PC-9 (cell line): ENCODE data around the gene SSC4D. TPM values are rescaled to one million over a fixed set of nuclear protein-coding genes. Genes with fewer than 3 reads are reported as not detected.
A peak's percentile ranks its signal among the peaks of the same experiment; 100 is the strongest.
"Not testable (repeated sequence)": the region's sequence is repeated elsewhere in the genome, so short reads cannot be mapped to it uniquely, and the experiment has no call there.

Experiments used
- BruUV-seq: library from RNA; stranded (reverse); fragments of 400-500 nt; replicated peaks from 2 replicates; lab custom pipeline; 2021; lab: Mats Ljungman, UMichigan
- CTCF ChIA-PET: fragments of 300-600 bp; sonication (Branson Sonifier 250); formaldehyde crosslinking; loops from one replicate; lab custom pipeline; 2022; ENCODE audit warnings: antibody characterized with exemption; lab: Charles Lee
- POLR2A ChIA-PET: fragments of 300-600 bp; sonication (Branson Sonifier 250); formaldehyde crosslinking; loops from one replicate; lab custom pipeline; 2022; ENCODE audit warnings: antibody characterized with exemption; ENCODE audit not compliant: unreplicated experiment; lab: Charles Lee
- DNase-seq, 2 experiments: peaks; one replicate each; pipeline versions ENCODE4 v3.0.0 to v3.0.0-alpha.2; 2015 to 2022; ENCODE audit warnings: mixed read lengths in 1 of 2
- H2AFZ ChIP-seq: fragments of 200-600 bp; sonication (generic); 2 replicates; pipeline ENCODE4 v1.8.1; 2017; ENCODE audit warnings: antibody characterized with exemption
- H3F3A ChIP-seq: fragments of 200-600 bp; sonication (generic); 2 replicates; pipeline ENCODE4 v1.8.1; 2017; ENCODE audit warnings: antibody characterized with exemption, mild to moderate bottlenecking, low read depth; ENCODE audit not compliant: insufficient read depth
- H3K27ac ChIP-seq: fragments of 200-600 bp; sonication (generic); 2 replicates; pipeline ENCODE4 v1.6.1; 2016; ENCODE audit warnings: mixed run types
- H3K27me3 ChIP-seq: fragments of 200-600 bp; sonication (generic); 2 replicates; pipeline ENCODE4 v1.6.1; 2016; ENCODE audit warnings: low read depth, mixed run types; ENCODE audit not compliant: insufficient read depth
- H3K36me3 ChIP-seq: fragments of 200-600 bp; sonication (generic); 2 replicates; pipeline ENCODE4 v1.6.1; 2016; ENCODE audit warnings: low read depth, mixed run types
- H3K4me1 ChIP-seq: fragments of 200-600 bp; sonication (generic); replicated peaks from 2 replicates; pipeline ENCODE4 v1.6.1; 2016; ENCODE audit warnings: mixed run types; ENCODE audit not compliant: insufficient read depth
- H3K4me2 ChIP-seq: fragments of 200-600 bp; sonication (generic); 2 replicates; pipeline ENCODE4 v1.6.1; 2017; ENCODE audit warnings: mixed run types
- H3K4me3 ChIP-seq: fragments of 200-600 bp; sonication (generic); 2 replicates; pipeline ENCODE4 v1.6.1; 2016; ENCODE audit warnings: mixed run types
- H3K79me2 ChIP-seq: fragments of 200-600 bp; sonication (generic); 2 replicates; pipeline ENCODE4 v1.6.1; 2017; ENCODE audit warnings: low read depth, mixed run types
- H3K9me2 ChIP-seq: fragments of 200-600 bp; sonication (generic); 2 replicates; pipeline ENCODE4 v1.8.1; 2017; ENCODE audit warnings: mild to moderate bottlenecking; ENCODE audit not compliant: insufficient read depth
- H3K9me3 ChIP-seq: fragments of 200-600 bp; sonication (generic); 2 replicates; pipeline ENCODE4 v1.8.1; 2016; ENCODE audit warnings: low read depth; ENCODE audit not compliant: insufficient read depth
- H4K20me1 ChIP-seq: fragments of 200-600 bp; sonication (generic); 2 replicates; pipeline ENCODE4 v1.8.1; 2017; ENCODE audit not compliant: insufficient read depth
- EZH2 ChIP-seq: fragments of 200-600 bp; sonication (generic); IDR thresholded peaks from 2 replicates; pipeline ENCODE4 v1.8.0; 2017; ENCODE audit warnings: antibody characterized with exemption, low read depth
- intact Hi-C: fragments of 100-400 bp; cut with micrococcal nuclease; formaldehyde crosslinking; loops from one replicate; pipeline ENCODE4 v1.10.0; 2022; ENCODE audit not compliant: unreplicated experiment
- total RNA-seq: library from RNA; stranded (reverse); gene quantifications from 2 replicates; pipeline ENCODE4 v1.2.3, GENCODE V29; 2021
- TF ChIP-seq, protein P1 (sequence below): fragments of 200-600 bp; sonication (generic); conservative IDR thresholded peaks from 2 replicates; pipeline ENCODE4 v1.6.1; 2017; ENCODE audit warnings: mixed run types, antibody characterized with exemption, mild to moderate bottlenecking, moderate library complexity

Gene SSC4D
- total RNA-seq, 1 experiment from 2014 or later, result 3.5 TPM

DNA sequence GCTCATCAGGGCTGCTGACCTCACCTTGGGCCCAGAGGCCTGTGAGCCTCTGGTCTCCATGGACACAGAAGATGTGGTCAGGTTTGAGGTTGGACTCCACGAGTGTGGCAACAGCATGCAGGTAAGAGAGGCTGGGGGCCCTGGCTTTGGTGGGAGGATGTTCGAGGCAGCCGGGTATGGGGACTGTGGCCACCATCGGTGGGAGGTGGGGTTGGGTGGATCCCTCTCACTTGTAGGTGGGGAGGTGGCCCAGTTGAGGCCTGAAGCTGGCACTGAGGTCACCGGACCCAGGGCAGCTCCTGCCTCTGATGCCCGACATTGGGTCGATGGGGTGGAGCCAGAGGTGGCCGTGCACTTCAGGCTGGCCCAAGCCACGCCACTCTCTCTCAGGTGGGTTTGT, 15.7 kb upstream of the SSC4D start:
- Histone ChIP-seq H3K4me3 (no peak overlapping the region), H4K20me1 (no peaks in the 10 kb centered on the region), H3K4me2 (no peak overlapping the region), H3K27ac (no peak overlapping the region), H2AFZ (no peak overlapping the region), H3K9me2 (no peaks in the 10 kb centered on the region), H3K4me1 (peaks cover 48% of the 10 kb centered on the region), H3K79me2 (no peaks in the 10 kb centered on the region), H3K9me3 (no peaks in the 10 kb centered on the region), H3F3A (peaks cover 37% of the 10 kb centered on the region), H3K27me3 (no peaks in the 10 kb centered on the region), H3K36me3 (no peaks in the 10 kb centered on the region)
- ChIA-PET CTCF (interaction anchor here (0.6 kb wide), 1 partner anchor 26 kb away, joined by 18 read pairs; no protein-coding TSS in a partner anchor), POLR2A (no interaction called here)
- no peak for DNase-seq
- BruUV-seq, result no TSS peak
- TF ChIP-seq, protein P1, sequence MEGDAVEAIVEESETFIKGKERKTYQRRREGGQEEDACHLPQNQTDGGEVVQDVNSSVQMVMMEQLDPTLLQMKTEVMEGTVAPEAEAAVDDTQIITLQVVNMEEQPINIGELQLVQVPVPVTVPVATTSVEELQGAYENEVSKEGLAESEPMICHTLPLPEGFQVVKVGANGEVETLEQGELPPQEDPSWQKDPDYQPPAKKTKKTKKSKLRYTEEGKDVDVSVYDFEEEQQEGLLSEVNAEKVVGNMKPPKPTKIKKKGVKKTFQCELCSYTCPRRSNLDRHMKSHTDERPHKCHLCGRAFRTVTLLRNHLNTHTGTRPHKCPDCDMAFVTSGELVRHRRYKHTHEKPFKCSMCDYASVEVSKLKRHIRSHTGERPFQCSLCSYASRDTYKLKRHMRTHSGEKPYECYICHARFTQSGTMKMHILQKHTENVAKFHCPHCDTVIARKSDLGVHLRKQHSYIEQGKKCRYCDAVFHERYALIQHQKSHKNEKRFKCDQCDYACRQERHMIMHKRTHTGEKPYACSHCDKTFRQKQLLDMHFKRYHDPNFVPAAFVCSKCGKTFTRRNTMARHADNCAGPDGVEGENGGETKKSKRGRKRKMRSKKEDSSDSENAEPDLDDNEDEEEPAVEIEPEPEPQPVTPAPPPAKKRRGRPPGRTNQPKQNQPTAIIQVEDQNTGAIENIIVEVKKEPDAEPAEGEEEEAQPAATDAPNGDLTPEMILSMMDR, result no peak
- no peak for TF ChIP-seq EZH2
- intact Hi-C loops, result no loop called here

DNA sequence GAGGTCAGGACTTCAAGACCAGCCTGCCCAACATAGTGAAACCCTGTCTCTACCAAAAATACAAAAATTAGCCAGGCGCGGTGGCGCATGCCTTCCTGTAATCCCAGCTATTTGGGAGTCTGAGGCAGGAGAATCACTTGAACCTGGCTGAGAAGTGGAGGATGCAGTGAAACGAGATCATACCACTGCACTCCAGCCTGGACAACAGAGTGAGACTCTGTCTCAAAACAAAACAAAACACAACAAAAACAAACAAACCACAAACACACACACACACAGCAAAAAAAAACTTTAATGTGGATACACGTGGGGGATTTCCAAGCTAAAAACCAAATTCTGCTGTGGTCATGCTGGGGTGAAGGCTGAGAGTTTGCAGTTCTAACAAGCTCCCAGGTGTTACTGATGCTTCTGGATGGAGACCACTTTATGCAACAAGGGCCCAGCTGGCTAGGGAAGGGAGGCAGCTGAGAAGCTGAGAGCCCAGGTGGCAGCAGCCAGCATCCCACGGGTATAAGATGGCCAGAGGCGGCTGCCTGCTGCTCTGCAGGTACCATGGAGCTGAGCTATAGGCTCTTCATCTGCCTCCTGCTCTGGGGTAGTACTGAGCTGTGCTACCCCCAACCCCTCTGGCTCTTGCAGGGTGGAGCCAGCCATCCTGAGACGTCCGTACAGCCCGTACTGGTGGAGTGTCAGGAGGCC, 15.1 kb upstream of the SSC4D start, which contains the start of gene ZP3:
ZP3 (plus strand) TSS at position 538 of the 699 bp plus-strand sequence; CDS start at position 553, 15 bp downstream.
- no peaks in the 10 kb centered on the region for H3K79me2 ChIP-seq
- no TSS peak for BruUV-seq
- peak within 1 kb of the TSS; percentile 78 for H3K27ac ChIP-seq
- no peak within 1 kb of the TSS for H2AFZ ChIP-seq
- H3K36me3 ChIP-seq, result no peaks in the 10 kb centered on the region
- DNase-seq, result no peak
- no peaks in the 10 kb centered on the region for H4K20me1 ChIP-seq
- H3K4me3 ChIP-seq, result no peak within 1 kb of the TSS
- H3K27me3 ChIP-seq, result no peaks in the 10 kb centered on the region
- peak within 1 kb of the TSS; percentile 48 for H3K4me2 ChIP-seq
- no peaks in the 10 kb centered on the region for H3K9me2 ChIP-seq
- no peaks in the 10 kb centered on the region for H3K9me3 ChIP-seq
- ChIA-PET POLR2A (interaction anchor here (1.1 kb wide), 1 partner anchor 60 kb away, joined by 3 read pairs; no protein-coding TSS in a partner anchor), CTCF (no interaction called here)
- intact Hi-C loops, result loop anchor here (5.0 kb wide), 1 partner anchor 82 kb away; no protein-coding TSS in a partner anchor
- TF ChIP-seq, protein P1, result no peak
- TF ChIP-seq EZH2, result no peak
- H3K4me1 ChIP-seq, result peaks cover 48% of the 10 kb centered on the region
- peaks cover 39% of the 10 kb centered on the region for H3F3A ChIP-seq

DNA sequence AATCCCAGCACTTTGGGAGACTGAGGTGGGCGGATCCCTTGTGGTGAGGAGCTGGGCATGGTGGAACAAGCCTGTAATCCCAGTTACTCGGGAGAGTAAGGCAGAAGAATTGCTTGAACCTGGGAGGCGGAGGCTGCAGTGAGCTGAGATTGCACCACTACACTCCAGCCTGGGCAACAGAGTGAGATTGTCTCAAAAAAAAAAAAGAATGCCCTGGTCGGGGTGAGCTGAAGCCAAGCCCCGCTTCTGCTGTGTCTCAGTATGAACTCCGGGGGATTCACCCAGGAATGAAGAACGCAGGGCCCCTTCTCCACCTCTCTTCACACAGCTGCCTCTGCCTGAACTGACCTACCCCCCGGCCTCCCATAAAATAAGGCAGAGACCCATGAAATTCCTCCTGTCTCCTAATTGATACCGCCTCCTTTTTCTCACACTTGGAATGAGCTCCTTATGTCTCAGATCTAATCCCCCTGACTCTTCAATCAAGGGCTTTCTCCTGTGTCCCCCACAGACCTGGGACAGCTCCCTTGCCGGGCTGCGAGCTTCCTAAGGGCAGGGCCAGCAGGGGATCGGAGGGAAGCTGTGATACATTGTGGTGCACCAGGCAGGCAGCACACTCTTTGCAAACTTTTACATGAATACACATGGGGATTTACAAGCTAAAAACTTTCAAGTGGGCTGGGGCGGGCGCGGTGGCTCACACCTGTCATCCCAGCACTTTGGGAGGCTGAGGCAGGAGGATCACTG, 14.3 kb upstream of the SSC4D start:
- ChIA-PET CTCF (interaction anchor here (0.5 to 0.6 kb wide), 2 partner anchors 64 to 1697 kb away, joined by 3 read pairs; no protein-coding TSS in a partner anchor), POLR2A (interaction anchor here (0.6 to 1.1 kb wide), 2 partner anchors 60 to 109 kb away, joined by 3 to 10 read pairs; no protein-coding TSS in a partner anchor)
- peak overlapping the region; percentile 78 for H3K27ac ChIP-seq

GRCh38 chr7:76421097-76421496, 11.6 kb upstream of the SSC4D start:
- peak overlapping the region; percentile 57 for H3K27ac ChIP-seq
- H3K9me3 ChIP-seq, H3K36me3 ChIP-seq, H3K4me3 ChIP-seq, H3K4me2 ChIP-seq, H3K9me2 ChIP-seq, H3K27me3 ChIP-seq, CTCF ChIA-PET, H3K79me2 ChIP-seq, BruUV-seq, H2AFZ ChIP-seq, H4K20me1 ChIP-seq: not testable (repeated sequence)
- DNase-seq, result peak; percentile 85 to 97
- POLR2A ChIA-PET, result interaction anchor here (0.6 to 0.8 kb wide), 8 partner anchors 12 to 828 kb away, joined by 3 to 6 read pairs (median 4); partner anchors contain the start of genes SSC4D and YWHAG
- H3F3A ChIP-seq, result peaks cover 47% of the 10 kb centered on the region
- intact Hi-C loops, result loop anchor here (5.0 kb wide), 1 partner anchor 79 kb away; no protein-coding TSS in a partner anchor
- peaks cover 40% of the 10 kb centered on the region for H3K4me1 ChIP-seq

More for the DNA sequence above, 14.3 kb upstream of the SSC4D start:
- Histone ChIP-seq H3K79me2 (no peaks in the 10 kb centered on the region), H3K27me3 (no peaks in the 10 kb centered on the region), H3F3A (peaks cover 45% of the 10 kb centered on the region), H2AFZ (no peak overlapping the region), H3K9me2 (no peaks in the 10 kb centered on the region), H3K9me3 (no peaks in the 10 kb centered on the region), H3K4me3 (no peak overlapping the region), H3K4me2 (peak overlapping the region; percentile 48), H3K36me3 (no peaks in the 10 kb centered on the region), H4K20me1 (no peaks in the 10 kb centered on the region), H3K4me1 (peaks cover 48% of the 10 kb centered on the region)
- intact Hi-C loops, result loop anchor here (1.0 to 5.0 kb wide), 4 partner anchors 65 to 106 kb away; partner anchors contain the start of gene UPK3B
- no peak for TF ChIP-seq EZH2
- TF ChIP-seq, protein P1, result no peak
- TSS peak; percentile 82 for BruUV-seq
- DNase-seq, result no peak
